Subcutaneous abdominal adipose tissue (tissue), 5 donors: ENCODE measurements around the gene CRYBA2.

Experiments
- H3K27ac ChIP-seq: one replicate; pipeline ENCODE4 v1.7.0; 2013; ENCODE audit warnings: low read depth, mild to moderate bottlenecking, inconsistent platforms, low read length, moderate library complexity
- H3K27me3 ChIP-seq, 5 donors: one replicate each; pipeline ENCODE4 v1.7.0; 2013; ENCODE audit warnings: low read length in 5 of 5, inconsistent platforms in 1 of 5; ENCODE audit not compliant: control insufficient read depth in 5 of 5, insufficient read depth in 4 of 5
- H3K36me3 ChIP-seq, 5 donors: one replicate each; pipeline ENCODE4 v1.7.0; 2013; ENCODE audit warnings: low read length in 5 of 5; ENCODE audit not compliant: control insufficient read depth in 5 of 5, insufficient read depth in 5 of 5
- H3K4me1 ChIP-seq, 5 donors: one replicate each; pipeline ENCODE4 v1.7.0; 2013; ENCODE audit warnings: low read length in 5 of 5, mild to moderate bottlenecking in 3 of 5, moderate library complexity in 1 of 5; ENCODE audit not compliant: control insufficient read depth in 5 of 5, insufficient read depth in 5 of 5
- H3K4me3 ChIP-seq, 5 donors: one replicate each; pipeline ENCODE4 v1.7.0; 2013; ENCODE audit warnings: low read length in 5 of 5, low read depth in 1 of 5
- H3K9ac ChIP-seq, 5 donors: one replicate each; pipeline ENCODE4 v1.7.0; 2013; ENCODE audit warnings: low read length in 5 of 5, mild to moderate bottlenecking in 4 of 5, moderate library complexity in 3 of 5
- H3K9me3 ChIP-seq, 5 donors: one replicate each; pipeline ENCODE4 v1.7.0; 2013; ENCODE audit warnings: low read length in 5 of 5; ENCODE audit not compliant: control insufficient read depth in 5 of 5
- donor health status: healthy.
- donor health status: healthy.
- donor health status: healthy.
- donor health status: healthy.
- donor health status: healthy.

CRYBA2 gene

DNA sequence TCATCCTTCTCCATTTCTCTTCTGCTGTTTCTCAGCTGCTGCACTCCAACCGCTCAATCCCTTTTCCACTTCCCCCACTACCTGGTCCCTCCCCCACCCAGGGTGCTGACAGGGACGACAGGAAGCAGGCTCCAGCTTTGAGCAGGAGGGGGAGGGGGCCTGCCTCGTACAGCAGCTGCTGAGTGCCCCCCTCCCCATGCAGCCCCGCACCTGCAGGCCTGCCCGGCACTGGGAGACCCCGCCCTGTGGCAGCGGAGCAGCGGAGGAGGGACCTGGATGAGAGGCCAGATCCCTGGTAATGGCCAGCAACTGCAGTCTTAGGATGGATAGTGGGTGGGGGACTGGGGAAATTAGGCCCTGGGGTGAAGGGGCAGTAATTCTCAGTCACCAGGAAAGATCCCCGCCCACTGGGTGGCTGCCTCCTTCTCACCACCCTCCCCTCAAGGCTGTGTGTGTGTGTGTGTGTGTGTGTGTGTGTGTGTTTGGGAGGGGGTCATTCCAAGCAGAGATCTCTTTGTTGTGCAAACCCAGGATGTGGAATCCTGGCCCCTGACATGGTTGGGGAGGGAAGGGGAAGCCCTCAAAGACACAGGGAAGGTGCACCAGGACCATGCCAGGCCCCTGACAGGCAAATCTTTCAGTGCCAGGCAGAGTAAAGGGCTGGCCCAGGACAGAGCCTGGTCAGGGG lies 6.8 kb upstream of the CRYBA2 start:
- Histone ChIP-seq H3K27ac (no peak overlapping the region), H3K4me1 (peaks cover 0 to 31% (median 19%) of the 10 kb centered on the region in 5 donors), H3K4me3 (no peak overlapping the region), H3K9ac (no peak overlapping the region), H3K9me3 (no peaks in the 10 kb centered on the region), H3K27me3 (peaks cover 70 to 82% (median 72%) of the 10 kb centered on the region in 5 donors), H3K36me3 (no peaks in the 10 kb centered on the region)

DNA sequence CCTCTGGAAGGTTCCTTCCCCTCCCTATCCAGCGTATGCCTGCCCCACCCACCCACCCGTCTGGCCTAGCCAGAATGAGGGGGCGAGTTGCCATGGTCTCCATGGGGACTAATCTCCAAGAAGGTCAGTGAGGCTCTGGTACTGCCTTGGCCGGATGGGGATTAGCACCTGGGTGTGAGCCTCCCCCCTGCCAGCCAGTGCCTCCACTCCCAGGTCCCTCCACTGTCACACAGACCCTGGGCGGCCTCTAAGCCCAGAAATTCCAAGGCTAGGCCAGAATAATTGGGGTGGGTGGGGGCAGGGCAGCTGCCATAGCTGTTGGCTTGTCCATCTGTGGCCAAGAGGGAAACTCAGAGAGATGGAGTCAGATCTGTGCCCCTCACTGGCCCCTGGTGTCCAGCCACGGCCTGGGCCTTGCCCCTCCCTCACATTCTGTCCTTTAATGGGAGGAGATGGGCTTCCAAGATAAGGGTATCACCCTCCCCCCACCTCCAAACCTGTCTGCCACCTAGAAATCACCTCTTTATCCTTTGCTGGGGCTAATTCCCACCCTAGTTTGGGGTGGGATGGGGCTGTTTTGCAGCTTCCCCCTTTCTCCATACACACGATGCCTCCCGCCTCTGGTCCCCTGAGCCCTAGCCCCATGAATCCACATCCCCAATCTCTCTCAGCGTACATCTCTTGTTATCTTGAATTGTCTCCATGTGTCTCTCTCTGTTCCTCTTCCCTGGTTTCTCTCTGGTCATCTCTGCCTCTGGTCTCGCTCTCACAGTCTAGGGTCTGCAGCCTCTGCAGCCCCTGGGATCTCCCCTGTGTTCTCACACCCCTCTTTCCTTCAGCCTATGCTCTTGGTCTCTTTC lies 6.0 kb upstream of the CRYBA2 start:
- no peaks in the 10 kb centered on the region for H3K9me3 ChIP-seq
- H3K4me3 ChIP-seq: no peak overlapping the region
- no peaks in the 10 kb centered on the region for H3K36me3 ChIP-seq
- no peak overlapping the region for H3K9ac ChIP-seq
- peaks cover 73 to 83% (median 74%) of the 10 kb centered on the region in 5 donors for H3K27me3 ChIP-seq
- H3K4me1 ChIP-seq: peaks cover 0 to 32% (median 19%) of the 10 kb centered on the region in 5 donors
- no peak overlapping the region for H3K27ac ChIP-seq

GRCh38 chr2:218998414-218999002 lies 5.3 kb upstream of the CRYBA2 start:
- H3K36me3 ChIP-seq: no peaks in the 10 kb centered on the region
- no peak overlapping the region for H3K27ac ChIP-seq
- no peak overlapping the region for H3K4me3 ChIP-seq
- H3K4me1 ChIP-seq: peaks cover 0 to 39% (median 25%) of the 10 kb centered on the region in 5 donors
- no peaks in the 10 kb centered on the region for H3K9me3 ChIP-seq
- H3K9ac ChIP-seq: no peak overlapping the region
- H3K27me3 ChIP-seq: peaks cover 73 to 83% (median 74%) of the 10 kb centered on the region in 5 donors

GRCh38 chr2:218997731-218998130 lies 4.5 kb upstream of the CRYBA2 start:
- no peak overlapping the region for H3K9ac ChIP-seq
- no peaks in the 10 kb centered on the region for H3K9me3 ChIP-seq
- H3K27me3 ChIP-seq: peaks cover 73 to 83% (median 74%) of the 10 kb centered on the region in 5 donors
- H3K4me1 ChIP-seq: peaks cover 0 to 40% (median 28%) of the 10 kb centered on the region in 5 donors
- no peak overlapping the region for H3K4me3 ChIP-seq
- H3K36me3 ChIP-seq: no peaks in the 10 kb centered on the region
- H3K27ac ChIP-seq: no peak overlapping the region

- Histone ChIP-seq H3K4me1 (peaks cover 0 to 33% (median 23%) of the 10 kb centered on the region in 5 donors), H3K27me3 (peaks cover 72 to 83% (median 73%) of the 10 kb centered on the region in 5 donors), H3K4me3 (no peak overlapping the region), H3K9me3 (no peaks in the 10 kb centered on the region), H3K36me3 (no peaks in the 10 kb centered on the region), H3K9ac (no peak overlapping the region), H3K27ac (no peak overlapping the region)
These were observed 3.7 kb upstream of the CRYBA2 start for GRCh38 chr2:218996937-218997336.

GRCh38 chr2:218995972-218996711 lies 2.9 kb upstream of the CRYBA2 start:
- Histone ChIP-seq H3K9me3 (no peaks in the 10 kb centered on the region), H3K27ac (no peak overlapping the region), H3K4me3 (peak overlapping the region; percentile 39 to 72 (median 49)), H3K9ac (no peak overlapping the region), H3K36me3 (no peaks in the 10 kb centered on the region), H3K27me3 (peaks cover 73 to 83% (median 74%) of the 10 kb centered on the region in 5 donors), H3K4me1 (peaks cover 0 to 28% (median 21%) of the 10 kb centered on the region in 5 donors)

DNA sequence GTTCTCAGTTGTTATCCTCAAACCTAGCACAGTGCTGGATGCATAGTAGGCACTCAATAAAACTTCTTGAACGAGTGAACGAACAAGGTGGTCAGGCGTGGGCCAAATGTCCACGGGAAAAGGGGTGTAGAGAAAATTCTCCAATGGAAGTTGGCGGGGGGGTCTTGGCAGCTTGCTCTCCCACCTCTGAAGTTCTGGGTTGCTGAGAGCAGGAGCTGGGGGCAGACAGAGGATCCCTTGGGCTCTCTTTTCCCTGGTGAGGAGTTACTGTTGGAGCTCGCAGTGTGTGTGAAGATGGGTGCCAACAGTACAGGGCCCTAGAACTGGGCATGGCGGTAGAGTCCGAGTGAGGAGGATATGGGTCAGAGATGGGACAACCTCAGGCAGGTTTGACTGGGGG lies 2.3 kb upstream of the CRYBA2 start:
- peaks cover 0 to 28% (median 21%) of the 10 kb centered on the region in 5 donors for H3K4me1 ChIP-seq

DNA sequence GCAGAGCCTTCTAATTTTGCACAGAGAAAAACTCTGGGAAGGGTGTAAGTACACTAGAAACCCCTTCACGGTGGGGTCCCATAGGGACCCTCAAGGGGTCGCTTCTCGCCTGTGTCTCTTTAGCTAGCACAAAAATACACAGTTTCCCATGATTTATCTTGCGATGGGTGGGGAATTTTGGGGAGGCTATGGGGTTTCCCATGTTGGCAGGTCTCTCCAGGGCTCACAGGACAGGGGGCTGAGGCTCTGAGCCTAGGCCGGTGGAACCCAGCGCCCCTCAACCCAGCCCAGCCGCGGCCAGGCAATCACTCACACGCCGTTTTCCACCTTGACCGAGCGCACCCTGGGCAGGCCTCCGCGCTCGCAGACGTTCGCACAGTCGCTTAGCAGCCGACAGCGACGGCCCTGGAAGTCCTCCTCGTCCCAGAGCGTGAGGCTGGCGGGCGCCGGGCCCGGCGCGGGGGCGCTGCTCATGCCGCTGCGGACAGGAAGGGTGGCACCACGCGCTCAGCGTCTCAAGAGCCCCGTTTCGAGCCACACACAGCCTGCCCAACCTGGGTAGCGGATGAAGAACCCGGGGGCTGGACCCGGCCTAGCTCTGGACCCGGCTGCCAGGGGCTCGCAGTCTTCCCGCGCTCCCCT lies 398 bp downstream of the CRYBA2 start:
- H3K4me3 ChIP-seq: peak overlapping the region in 4 of 5 donors; percentile 36 to 59 (median 40)
- H3K27ac ChIP-seq: no peak overlapping the region
- H3K9me3 ChIP-seq: peaks cover 0 to 3% (median 0%) of the 10 kb centered on the region in 5 donors
- peaks cover 79 to 95% (median 84%) of the 10 kb centered on the region in 5 donors for H3K27me3 ChIP-seq
- no peak overlapping the region for H3K9ac ChIP-seq
- peaks cover 0 to 28% (median 21%) of the 10 kb centered on the region in 5 donors for H3K4me1 ChIP-seq
- H3K36me3 ChIP-seq: no peaks in the 10 kb centered on the region

More for the DNA sequence above, 2.3 kb upstream of the CRYBA2 start:
- Histone ChIP-seq H3K9me3 (no peaks in the 10 kb centered on the region), H3K36me3 (no peaks in the 10 kb centered on the region), H3K27ac (no peak overlapping the region), H3K9ac (no peak overlapping the region), H3K27me3 (peaks cover 73 to 83% (median 74%) of the 10 kb centered on the region in 5 donors), H3K4me3 (peak overlapping the region in 1 of 5 donors; percentile 66)

- Histone ChIP-seq H3K9me3 (peaks cover 0 to 3% (median 0%) of the 10 kb centered on the region in 5 donors), H3K4me1 (peaks cover 0 to 28% (median 21%) of the 10 kb centered on the region in 5 donors), H3K36me3 (no peaks in the 10 kb centered on the region), H3K4me3 (no peak overlapping the region), H3K9ac (no peak overlapping the region), H3K27me3 (peaks cover 81 to 95% (median 86%) of the 10 kb centered on the region in 5 donors), H3K27ac (no peak overlapping the region)
These were observed 1.0 kb downstream of the CRYBA2 start for GRCh38 chr2:218992196-218992595.
